MCF 10A (cell line): Measurements from ENCODE around the gene DYRK2. TPM values are rescaled to one million over a fixed set of nuclear protein-coding genes. Genes with fewer than 3 reads are reported as not detected.

Experiments
- BruUV-seq: library from RNA; stranded (reverse); fragments of 400-500 nt; replicated peaks from 2 replicates; lab custom pipeline; 2021; lab: Mats Ljungman, UMichigan
- CTCF ChIA-PET: fragments of 300-600 bp; sonication (Branson Sonifier 250); formaldehyde crosslinking; extraction: SDS; loops from one replicate; lab custom pipeline; 2021; ENCODE audit warnings: antibody characterized with exemption, inconsistent platforms; lab: Yijun Ruan, JAX
- POLR2A ChIA-PET: fragments of 300-600, 350-650 bp; sonication (Branson Sonifier 250); formaldehyde crosslinking; extraction: SDS; loops from one replicate; lab custom pipeline; 2020; ENCODE audit warnings: antibody characterized with exemption, inconsistent platforms; lab: Yijun Ruan, JAX
- DNase-seq: peaks from one replicate; pipeline ENCODE4 v3.0.0-alpha.2; 2018; ENCODE audit not compliant: unreplicated experiment
- H3K27ac Mint-ChIP-seq: one replicate; pipeline ENCODE4 v1.8.0; 2022; ENCODE audit warnings: mild to moderate bottlenecking, low read depth, mixed read lengths; ENCODE audit not compliant: unreplicated experiment
- H3K27me3 Mint-ChIP-seq: one replicate; pipeline ENCODE4 v1.8.0; 2022; ENCODE audit warnings: mixed read lengths; ENCODE audit not compliant: insufficient read depth, unreplicated experiment
- H3K36me3 Mint-ChIP-seq: one replicate; pipeline ENCODE4 v1.8.0; 2022; ENCODE audit warnings: mild to moderate bottlenecking, moderate library complexity, mixed read lengths; ENCODE audit not compliant: insufficient read depth, unreplicated experiment
- H3K4me1 Mint-ChIP-seq: one replicate; pipeline ENCODE4 v1.8.0; 2022; ENCODE audit warnings: mixed read lengths; ENCODE audit not compliant: insufficient read depth, unreplicated experiment
- H3K4me3 Mint-ChIP-seq: one replicate; pipeline ENCODE4 v1.8.0; 2022; ENCODE audit warnings: mild to moderate bottlenecking, moderate library complexity, mixed read lengths; ENCODE audit not compliant: unreplicated experiment
- H3K9me3 Mint-ChIP-seq: one replicate; pipeline ENCODE4 v1.8.0; 2022; ENCODE audit warnings: mixed read lengths; ENCODE audit not compliant: unreplicated experiment
- CTCF ChIP-seq: fragments of 200-600 bp; IDR thresholded peaks from one replicate; pipeline ENCODE4 v1.8.0; 2022; ENCODE audit warnings: antibody characterized with exemption, mild to moderate bottlenecking; ENCODE audit not compliant: unreplicated experiment
- intact Hi-C: fragments of 100-400 bp; cut with micrococcal nuclease; formaldehyde crosslinking; loops from 2 replicates; pipeline ENCODE4 v1.14.1; 2022
- total RNA-seq: library from RNA; stranded (reverse); gene quantifications from 2 replicates; pipeline ENCODE4 v1.2.3, GENCODE V29; 2022

Gene DYRK2
- total RNA-seq, 1 experiment from 2014 or later, result 24.6 TPM

GRCh38 chr12:67692135-67692534 is 43.6 kb downstream of the DYRK2 start:
- intact Hi-C loops, result no loop called here
- ChIA-PET POLR2A (interaction anchor here (0.7 kb wide), 1 partner anchor 15 kb away, joined by 3 read pairs; no protein-coding TSS in a partner anchor), CTCF (interaction anchor here (0.5 kb wide), 1 partner anchor 223 kb away, joined by 3 read pairs; no protein-coding TSS in a partner anchor)
- no peak for TF ChIP-seq CTCF
- H3K27ac Mint-ChIP-seq, result no peak overlapping the region
- no TSS peak for BruUV-seq
- DNase-seq, result no peak
- no peak overlapping the region for H3K4me3 Mint-ChIP-seq
- no peaks in the 10 kb centered on the region for H3K27me3 Mint-ChIP-seq
- peaks cover 7% of the 10 kb centered on the region for H3K9me3 Mint-ChIP-seq
- H3K4me1 Mint-ChIP-seq, result no peaks in the 10 kb centered on the region
- H3K36me3 Mint-ChIP-seq, result no peaks in the 10 kb centered on the region

- peaks cover 4% of the 10 kb centered on the region for H3K4me1 Mint-ChIP-seq
- peaks cover under 1% of the 10 kb centered on the region for H3K9me3 Mint-ChIP-seq
- CTCF ChIA-PET, result no interaction called here
- H3K27ac Mint-ChIP-seq, result no peak overlapping the region
- no peaks in the 10 kb centered on the region for H3K27me3 Mint-ChIP-seq
- intact Hi-C loops, result no loop called here
- no peak for DNase-seq
- H3K4me3 Mint-ChIP-seq, result no peak overlapping the region
- no TSS peak for BruUV-seq
- H3K36me3 Mint-ChIP-seq, result no peaks in the 10 kb centered on the region
- POLR2A ChIA-PET, result interaction anchor here (1.4 kb wide), 1 partner anchor 15 kb away, joined by 3 read pairs; no protein-coding TSS in a partner anchor
- TF ChIP-seq CTCF, result no peak
These were observed 44.4 kb downstream of the DYRK2 start for GRCh38 chr12:67692966-67693365.

GRCh38 chr12:67693894-67694293 is 45.3 kb downstream of the DYRK2 start:
- Mint-ChIP-seq H3K9me3 (no peaks in the 10 kb centered on the region), H3K27ac (no peak overlapping the region), H3K27me3 (no peaks in the 10 kb centered on the region), H3K4me3 (no peak overlapping the region), H3K4me1 (peaks cover 14% of the 10 kb centered on the region), H3K36me3 (no peaks in the 10 kb centered on the region)
- BruUV-seq, result no TSS peak
- no peak for DNase-seq
- no peak for TF ChIP-seq CTCF
- CTCF ChIA-PET, result no interaction called here
- intact Hi-C loops, result no loop called here
- POLR2A ChIA-PET, result interaction anchor here (1.4 kb wide), 1 partner anchor 16 kb away, joined by 3 read pairs; no protein-coding TSS in a partner anchor

GRCh38 chr12:67694306-67694900 is 45.9 kb downstream of the DYRK2 start:
- Mint-ChIP-seq H3K4me3 (no peak overlapping the region), H3K36me3 (no peaks in the 10 kb centered on the region), H3K9me3 (no peaks in the 10 kb centered on the region), H3K27me3 (no peaks in the 10 kb centered on the region), H3K27ac (no peak overlapping the region), H3K4me1 (peaks cover 19% of the 10 kb centered on the region)
- ChIA-PET POLR2A (interaction anchor here (1.4 kb wide), 1 partner anchor 16 kb away, joined by 3 read pairs; no protein-coding TSS in a partner anchor), CTCF (interaction anchor here (1.2 kb wide), 1 partner anchor 346 kb away, joined by 6 read pairs; no protein-coding TSS in a partner anchor)
- intact Hi-C loops, result no loop called here
- DNase-seq, result no peak
- no TSS peak for BruUV-seq
- TF ChIP-seq CTCF, result no peak
